Thyroid gland (tissue), 4 donors: ENCODE results near the gene TNRC18. TPM values are rescaled to one million over a fixed set of nuclear protein-coding genes. Genes with fewer than 3 reads are reported as not detected.

Experiments used
- DNase-seq, 2 donors: peaks; one replicate each; pipeline ENCODE4 v3.0.0-alpha.2; 2019
- H3K27ac ChIP-seq, 3 donors: fragments of 200-600 bp; sonication (generic); 1 replicate in 2 of 3; 2 replicates in 1 of 3; pipeline ENCODE4 v1.5.1; 2016 to 2019; ENCODE audit warnings: mild to moderate bottlenecking in 1 of 3, moderate library complexity in 1 of 3
- H3K27me3 ChIP-seq: fragments of 200-600 bp; sonication (generic); one replicate; pipeline ENCODE4 v1.5.1; 2019
- H3K36me3 ChIP-seq, 2 donors: fragments of 200-600 bp; sonication (generic); one replicate each; pipeline ENCODE4 v1.5.1; 2016 to 2019
- H3K4me1 ChIP-seq, 2 donors: fragments of 200-600 bp; sonication (generic); one replicate each; pipeline ENCODE4 v1.5.1; 2017 to 2019
- H3K4me3 ChIP-seq, 3 donors: fragments of 200-600 bp; sonication (generic); replicated peaks in 1 of 3; 1 replicate in 2 of 3; 2 replicates in 1 of 3; pipeline ENCODE4 v1.5.1; 2016; ENCODE audit warnings: mild to moderate bottlenecking in 1 of 3
- H3K9me3 ChIP-seq: fragments of 200-600 bp; sonication (generic); one replicate; pipeline ENCODE4 v1.5.1; 2017
- POLR2A ChIP-seq, 2 donors: fragments of 450-650 bp; IDR thresholded peaks; one replicate each; pipeline ENCODE4 v1.6.1; 2017; ENCODE audit warnings: antibody characterized with exemption in 2 of 2, mild to moderate bottlenecking in 2 of 2, moderate library complexity in 1 of 2
- WGBS, 2 donors: methylation state at CpG; one replicate each; pipeline ENCODE4 v1.1.5; 2017; 5-methylcytosine and 5-hydroxymethylcytosine counted together
- intact Hi-C: fragments of 100-400 bp; cut with DNase I; formaldehyde crosslinking; loops from one replicate; pipeline ENCODE4 v1.15.1; 2023
- total RNA-seq, 4 donors: library from RNA; depleted of rRNA; stranded (reverse); fragments of >200 nt; gene quantifications; one replicate each; pipeline ENCODE4 v1.2.3, GENCODE V29; 2016
- TF ChIP-seq, protein P1 (sequence below), 6 experiments: fragments of 200-600 bp in 3 of 6; fragments of 450-650 bp in 3 of 6; sonication (generic) in 3 of 6; IDR thresholded peaks; one replicate each; pipeline ENCODE4 v1.5.1; 2016 to 2019; ENCODE audit warnings: antibody characterized with exemption in 6 of 6, mild to moderate bottlenecking in 2 of 6, inconsistent platforms in 1 of 6, moderate library complexity in 1 of 6

TNRC18 gene
- total RNA-seq, 4 donors from 2014 or later: 47.0 to 173 (median 94.8) TPM

DNA sequence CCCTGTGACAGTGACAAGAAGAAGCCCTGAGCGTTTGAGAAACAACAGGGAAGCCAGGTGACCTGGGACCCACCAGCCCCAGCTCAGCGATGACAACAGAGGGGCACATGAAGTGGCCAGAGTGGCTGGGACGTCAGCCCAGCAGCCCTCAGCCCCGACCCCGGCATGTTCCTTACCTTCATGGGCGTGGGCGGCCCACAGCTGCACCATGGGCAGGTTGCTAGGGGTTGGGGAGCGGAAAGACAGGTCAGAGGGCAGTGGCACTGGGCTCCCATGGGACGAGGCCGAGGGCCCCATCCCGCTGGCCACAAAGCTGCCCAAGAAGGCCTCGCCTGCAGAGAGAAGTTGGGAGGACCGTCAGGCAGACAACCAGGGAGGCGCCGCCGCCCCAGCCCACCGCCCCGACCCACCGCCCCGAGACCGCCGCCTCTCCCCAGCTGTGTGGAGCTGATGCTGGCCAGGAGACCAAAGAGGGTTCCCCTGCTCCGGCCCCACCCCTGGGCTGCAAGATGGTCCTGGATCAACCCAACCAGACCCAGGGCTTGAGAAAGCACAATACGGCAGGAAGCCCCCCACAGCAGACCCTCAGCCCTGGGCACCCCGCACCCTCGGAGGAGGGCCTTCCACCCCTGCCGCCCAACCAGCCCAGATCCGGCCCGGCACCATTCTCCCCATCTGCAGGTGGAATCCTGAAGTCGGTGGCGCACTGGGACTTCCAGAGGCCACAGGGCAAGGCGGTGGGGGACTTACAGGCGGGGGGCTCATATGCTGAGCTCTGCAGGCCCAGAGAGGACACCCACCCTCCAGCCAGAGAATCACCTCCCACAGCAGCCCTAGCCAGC lies 29.1 kb downstream of the TNRC18 start:
- Histone ChIP-seq H3K4me3 (no peak overlapping the region), H3K27ac (no peak overlapping the region), H3K9me3 (no peaks in the 10 kb centered on the region), H3K36me3 (peaks cover 11 to 23% of the 10 kb centered on the region in 2 donors), H3K27me3 (no peaks in the 10 kb centered on the region), H3K4me1 (peaks cover 0 to 18% of the 10 kb centered on the region in 2 donors)
- no peak for DNase-seq
- WGBS, 2 donors: 67 to 68% methylated on average over 4 to 5 of the region's 33 CpGs
- intact Hi-C loops: no loop called here
- TF ChIP-seq, protein P1, sequence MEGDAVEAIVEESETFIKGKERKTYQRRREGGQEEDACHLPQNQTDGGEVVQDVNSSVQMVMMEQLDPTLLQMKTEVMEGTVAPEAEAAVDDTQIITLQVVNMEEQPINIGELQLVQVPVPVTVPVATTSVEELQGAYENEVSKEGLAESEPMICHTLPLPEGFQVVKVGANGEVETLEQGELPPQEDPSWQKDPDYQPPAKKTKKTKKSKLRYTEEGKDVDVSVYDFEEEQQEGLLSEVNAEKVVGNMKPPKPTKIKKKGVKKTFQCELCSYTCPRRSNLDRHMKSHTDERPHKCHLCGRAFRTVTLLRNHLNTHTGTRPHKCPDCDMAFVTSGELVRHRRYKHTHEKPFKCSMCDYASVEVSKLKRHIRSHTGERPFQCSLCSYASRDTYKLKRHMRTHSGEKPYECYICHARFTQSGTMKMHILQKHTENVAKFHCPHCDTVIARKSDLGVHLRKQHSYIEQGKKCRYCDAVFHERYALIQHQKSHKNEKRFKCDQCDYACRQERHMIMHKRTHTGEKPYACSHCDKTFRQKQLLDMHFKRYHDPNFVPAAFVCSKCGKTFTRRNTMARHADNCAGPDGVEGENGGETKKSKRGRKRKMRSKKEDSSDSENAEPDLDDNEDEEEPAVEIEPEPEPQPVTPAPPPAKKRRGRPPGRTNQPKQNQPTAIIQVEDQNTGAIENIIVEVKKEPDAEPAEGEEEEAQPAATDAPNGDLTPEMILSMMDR (IDR thresholded peaks at IDR 0.05): no peak
- no peak for TF ChIP-seq POLR2A (IDR thresholded peaks at IDR 0.05)

- no peak overlapping the region for H3K4me3 ChIP-seq
- no peak overlapping the region for H3K27ac ChIP-seq
- H3K9me3 ChIP-seq: no peaks in the 10 kb centered on the region
- intact Hi-C loops: no loop called here
- WGBS, 2 donors: 91 to 92% methylated on average over 6 to 8 of the region's 8 CpGs
- peaks cover 11 to 30% of the 10 kb centered on the region in 2 donors for H3K36me3 ChIP-seq
- no peaks in the 10 kb centered on the region for H3K27me3 ChIP-seq
- DNase-seq: no peak
- TF ChIP-seq, protein P1 (IDR thresholded peaks at IDR 0.05): no peak
- no peak for TF ChIP-seq POLR2A (IDR thresholded peaks at IDR 0.05)
- peaks cover 0 to 18% of the 10 kb centered on the region in 2 donors for H3K4me1 ChIP-seq
These were observed 29.9 kb downstream of the TNRC18 start for GRCh38 chr7:5393748-5394147.

DNA sequence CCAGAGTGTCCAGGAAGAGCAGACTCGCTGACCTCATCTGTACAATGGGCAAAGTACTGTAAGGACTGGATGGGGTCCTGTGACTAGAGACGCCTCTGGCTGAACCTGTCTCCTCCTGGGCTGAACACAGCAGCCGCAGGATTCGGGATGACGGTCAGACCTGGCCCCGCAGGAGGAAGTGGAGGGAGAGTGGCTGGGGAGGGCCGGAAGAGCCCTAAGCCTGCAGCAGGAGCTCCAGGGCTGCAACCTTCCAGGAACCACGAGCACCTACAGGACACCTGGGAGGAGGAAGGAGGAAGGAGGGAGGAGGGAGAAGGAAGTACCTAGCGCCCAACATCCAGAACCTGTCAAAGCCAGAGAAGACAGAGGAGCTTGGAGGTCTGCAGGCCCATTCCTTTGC lies 30.3 kb downstream of the TNRC18 start:
- no peak for DNase-seq
- Histone ChIP-seq H3K4me3 (no peak overlapping the region), H3K36me3 (peaks cover 11 to 34% of the 10 kb centered on the region in 2 donors), H3K27me3 (no peaks in the 10 kb centered on the region), H3K9me3 (no peaks in the 10 kb centered on the region), H3K27ac (no peak overlapping the region), H3K4me1 (peaks cover 0 to 18% of the 10 kb centered on the region in 2 donors)
- TF ChIP-seq, protein P1 (IDR thresholded peaks at IDR 0.05): no peak
- no peak for TF ChIP-seq POLR2A (IDR thresholded peaks at IDR 0.05)
- 73 to 94% methylated on average over 7 to 8 of the region's 9 CpGs for WGBS, 2 donors
- intact Hi-C loops: no loop called here

DNA sequence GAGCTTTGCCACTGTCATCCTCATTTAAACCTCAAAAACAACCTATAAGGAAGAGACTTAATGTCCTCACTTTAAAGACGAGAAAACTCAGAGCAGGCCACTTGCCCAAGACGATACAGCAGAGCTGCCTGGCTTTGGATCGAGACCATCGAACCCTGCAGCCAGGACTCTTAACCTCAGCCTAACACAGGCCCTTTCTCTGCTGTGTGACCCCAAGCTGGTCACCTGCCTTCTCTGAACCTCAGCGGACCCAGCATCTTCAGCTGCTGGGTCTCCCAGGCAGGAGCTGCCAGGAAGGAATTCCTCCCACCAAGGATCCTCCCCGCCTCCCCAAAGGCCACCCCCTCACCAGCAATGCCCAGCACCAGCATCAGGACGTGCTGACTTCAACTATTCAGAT lies 32.7 kb downstream of the TNRC18 start:
- DNase-seq: no peak
- H3K4me3 ChIP-seq: no peak overlapping the region
- H3K9me3 ChIP-seq: no peaks in the 10 kb centered on the region
- no peak overlapping the region for H3K27ac ChIP-seq
- H3K27me3 ChIP-seq: no peaks in the 10 kb centered on the region
- H3K36me3 ChIP-seq: peaks cover 27 to 47% of the 10 kb centered on the region in 2 donors
- 94 to 100% methylated on average over 5 to 7 of the region's 7 CpGs for WGBS, 2 donors
- peaks cover 0 to 3% of the 10 kb centered on the region in 2 donors for H3K4me1 ChIP-seq
- TF ChIP-seq, protein P1 (IDR thresholded peaks at IDR 0.05): no peak
- TF ChIP-seq POLR2A (IDR thresholded peaks at IDR 0.05): no peak
- intact Hi-C loops: no loop called here

DNA sequence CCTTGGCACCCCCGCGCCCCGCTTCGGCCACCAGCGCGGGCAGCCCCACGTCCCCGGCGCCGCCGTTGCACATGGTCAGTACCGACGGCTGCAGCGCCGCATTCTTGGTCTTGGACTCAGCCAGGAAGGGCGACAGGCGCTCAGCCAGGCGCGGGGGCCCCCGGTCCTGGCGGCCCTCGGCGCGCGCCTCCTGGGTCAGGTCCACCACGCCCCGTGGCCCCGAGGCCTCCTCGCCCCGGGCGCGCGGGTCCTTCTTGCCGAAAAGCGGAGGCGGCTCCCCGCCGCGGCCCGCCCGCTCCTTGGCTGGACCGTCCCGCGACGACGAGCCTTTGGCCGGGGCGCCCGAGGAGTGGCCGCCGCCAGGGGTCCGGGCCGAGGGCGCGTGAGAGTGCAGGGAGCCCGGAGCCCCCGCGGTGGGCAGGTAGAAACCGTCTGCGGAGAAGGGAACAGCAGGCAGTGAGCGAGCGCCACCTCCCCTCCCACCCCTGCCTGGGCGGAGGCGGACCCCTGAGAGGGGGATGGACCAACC lies 34.7 kb downstream of the TNRC18 start:
- no peak overlapping the region for H3K27ac ChIP-seq
- no peaks in the 10 kb centered on the region for H3K9me3 ChIP-seq
- TF ChIP-seq, protein P1 (IDR thresholded peaks at IDR 0.05): no peak
- TF ChIP-seq POLR2A (IDR thresholded peaks at IDR 0.05): no peak
- H3K4me1 ChIP-seq: peaks cover 5 to 11% of the 10 kb centered on the region in 2 donors
- H3K4me3 ChIP-seq: no peak overlapping the region
- no peak for DNase-seq
- intact Hi-C loops: no loop called here
- no peaks in the 10 kb centered on the region for H3K27me3 ChIP-seq
- 90 to 91% methylated on average over 24 to 43 of the region's 64 CpGs for WGBS, 2 donors
- peaks cover 27 to 47% of the 10 kb centered on the region in 2 donors for H3K36me3 ChIP-seq
